HG03139 (cell line): ENCODE data around the gene SPG11.
"Not testable (repeated sequence)": the region's sequence is repeated elsewhere in the genome, so short reads cannot be mapped to it uniquely, and the experiment has no call there.

Experiments used
- ATAC-seq: cut with Tn5 transposase; IDR thresholded peaks from one replicate; pipeline ENCODE4 v1.9.1; 2021; ENCODE audit not compliant: unreplicated experiment

SPG11 gene

DNA sequence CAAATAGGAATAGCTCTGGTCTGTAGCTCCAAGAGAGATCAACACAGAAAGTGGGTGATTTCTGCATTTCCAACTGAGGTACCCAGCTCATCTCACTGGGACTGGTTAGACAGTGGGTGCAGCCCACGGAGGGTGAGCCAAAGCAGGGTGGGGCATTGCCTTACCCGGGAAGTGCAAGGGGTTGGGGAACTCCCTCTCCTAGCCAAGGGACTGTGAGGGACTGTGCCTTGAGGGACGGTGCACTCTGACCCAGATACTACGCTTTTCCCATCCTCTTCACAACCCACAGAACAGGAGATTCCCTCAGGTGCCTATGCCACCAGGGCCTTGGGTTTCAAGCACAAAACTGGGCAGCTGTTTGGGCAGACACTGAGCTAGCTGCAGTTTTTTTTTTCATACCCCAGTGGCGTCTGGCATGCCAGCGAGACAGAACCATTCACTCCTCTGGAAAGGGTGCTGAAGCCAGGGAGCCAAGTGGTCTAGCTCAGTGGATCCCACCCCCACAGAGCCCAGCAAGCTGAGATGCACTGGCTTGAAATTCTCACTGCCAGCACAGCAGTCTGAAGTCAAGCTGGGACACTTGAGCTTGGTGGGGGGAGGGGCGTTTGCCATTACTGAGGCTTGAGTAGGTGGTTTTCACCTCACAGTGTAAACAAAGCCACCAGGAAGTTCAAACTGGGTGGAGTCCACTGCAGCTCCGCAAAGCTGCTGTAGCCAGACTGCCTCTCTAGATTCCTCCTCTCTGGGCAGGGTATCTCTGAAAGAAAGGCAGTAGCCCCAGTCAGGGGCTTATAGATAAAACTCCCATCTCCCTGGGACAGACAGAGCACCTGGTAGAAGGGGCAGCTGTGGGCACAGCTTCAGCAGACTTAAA is 19.6 kb upstream of the SPG11 start:
- not testable (repeated sequence) for ATAC-seq

DNA sequence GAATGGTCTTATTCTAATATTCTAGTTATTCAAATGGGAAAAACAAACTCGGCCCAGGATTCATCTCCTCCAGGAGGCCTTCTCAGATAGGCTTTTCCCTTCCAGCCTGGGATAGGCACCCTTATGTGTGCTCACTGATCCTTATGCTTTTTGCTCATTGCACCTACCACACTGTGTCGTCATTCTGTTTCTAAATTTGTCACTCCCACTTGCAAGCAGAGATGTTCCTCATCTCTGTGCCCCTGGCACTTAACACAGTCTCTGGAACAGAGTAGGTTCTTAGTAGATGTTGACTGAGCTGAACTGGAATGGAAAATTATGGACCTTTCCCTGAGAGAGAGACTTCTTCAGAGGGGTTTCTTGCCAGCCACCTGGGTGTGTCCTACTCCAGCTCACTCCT is 18.7 kb upstream of the SPG11 start:
- ATAC-seq, result no peak

- ATAC-seq, result no peak
Observed at GRCh38 chr15:44676676-44677075, 13.2 kb upstream of the SPG11 start.

DNA sequence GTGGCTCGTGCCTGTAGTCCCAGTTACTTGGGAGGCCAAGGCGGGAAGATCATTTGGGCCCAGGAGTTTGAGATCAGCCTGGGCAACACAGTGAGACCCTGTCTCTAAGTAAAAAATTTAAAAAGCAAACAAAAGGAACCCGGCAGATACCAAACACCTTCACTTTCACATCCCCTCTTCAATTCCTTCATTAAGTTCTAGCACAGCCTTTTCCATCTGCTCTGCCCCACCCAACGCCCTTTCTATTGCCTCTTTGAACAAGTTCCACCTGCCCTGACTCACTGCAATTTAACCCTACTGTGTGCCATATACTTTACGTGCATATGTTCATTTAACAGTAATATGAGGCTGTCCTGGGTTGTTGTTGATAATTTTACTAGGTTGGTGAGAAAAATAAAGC is 12.4 kb upstream of the SPG11 start:
- ATAC-seq, result no peak

DNA sequence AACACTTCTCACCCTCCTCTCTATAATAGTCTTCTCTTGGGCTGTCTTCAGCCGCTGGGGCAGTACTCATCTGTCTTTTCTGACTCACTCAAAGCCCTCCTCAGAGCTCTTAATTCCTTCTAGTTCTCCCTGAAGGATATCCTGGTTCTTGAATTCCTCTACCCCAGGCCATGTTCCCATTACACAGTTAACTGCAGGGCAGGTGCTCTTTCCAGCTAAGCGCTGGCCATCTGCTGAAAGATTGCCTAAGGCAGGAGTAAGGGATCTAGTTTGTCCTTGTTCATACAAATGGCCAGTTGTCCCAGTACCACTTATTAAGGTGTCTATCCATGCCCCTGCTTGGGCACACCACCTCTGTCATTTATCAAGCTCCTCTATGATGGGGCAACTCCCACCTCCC is 10.2 kb upstream of the SPG11 start:
- ATAC-seq, result no peak

DNA sequence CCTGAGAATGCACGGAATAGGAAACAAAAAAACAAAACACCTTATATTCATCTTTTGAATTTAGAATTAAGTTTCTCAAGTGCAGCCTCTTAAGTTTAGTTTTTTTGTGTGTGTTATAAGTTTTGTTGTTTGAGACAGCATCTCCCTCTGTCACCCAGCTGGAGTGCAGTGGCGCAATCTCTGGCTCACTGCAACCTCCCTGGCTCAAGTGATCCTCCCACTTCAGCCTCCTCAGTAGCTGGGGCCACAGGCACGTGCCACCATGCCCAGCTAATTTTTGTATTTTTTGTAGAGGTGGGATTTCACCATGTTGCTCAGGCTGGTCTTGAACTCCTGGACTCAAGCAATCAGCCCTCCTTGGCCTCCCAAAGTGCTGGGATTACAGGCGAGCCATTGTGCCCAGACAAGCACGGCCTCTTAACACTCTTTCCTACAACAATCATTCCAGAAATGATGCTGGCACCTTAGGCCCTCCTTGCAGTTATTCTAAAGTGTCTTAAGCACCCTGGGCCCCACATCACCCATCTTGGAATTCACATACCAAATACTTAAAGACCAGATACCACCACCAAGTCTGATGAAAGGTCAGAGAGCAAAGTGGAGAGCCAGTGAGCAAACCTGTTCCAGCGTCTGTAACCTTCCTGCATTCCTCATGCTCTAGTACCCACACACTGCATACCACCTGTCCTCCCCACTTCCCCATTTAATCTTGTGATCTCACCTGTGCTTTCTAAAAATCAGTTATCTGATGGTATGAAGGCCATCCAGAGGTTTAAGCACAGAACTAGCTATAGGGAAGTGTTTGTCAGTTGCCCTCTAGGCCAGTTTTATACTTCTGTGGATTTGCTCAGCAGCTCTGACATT is 6.9 kb upstream of the SPG11 start:
- ATAC-seq, result no peak

- no peak for ATAC-seq
Observed at GRCh38 chr15:44668921-44669320, 5.5 kb upstream of the SPG11 start.

GRCh38 chr15:44667039-44667360 is 3.5 kb upstream of the SPG11 start:
- ATAC-seq, result no peak

DNA sequence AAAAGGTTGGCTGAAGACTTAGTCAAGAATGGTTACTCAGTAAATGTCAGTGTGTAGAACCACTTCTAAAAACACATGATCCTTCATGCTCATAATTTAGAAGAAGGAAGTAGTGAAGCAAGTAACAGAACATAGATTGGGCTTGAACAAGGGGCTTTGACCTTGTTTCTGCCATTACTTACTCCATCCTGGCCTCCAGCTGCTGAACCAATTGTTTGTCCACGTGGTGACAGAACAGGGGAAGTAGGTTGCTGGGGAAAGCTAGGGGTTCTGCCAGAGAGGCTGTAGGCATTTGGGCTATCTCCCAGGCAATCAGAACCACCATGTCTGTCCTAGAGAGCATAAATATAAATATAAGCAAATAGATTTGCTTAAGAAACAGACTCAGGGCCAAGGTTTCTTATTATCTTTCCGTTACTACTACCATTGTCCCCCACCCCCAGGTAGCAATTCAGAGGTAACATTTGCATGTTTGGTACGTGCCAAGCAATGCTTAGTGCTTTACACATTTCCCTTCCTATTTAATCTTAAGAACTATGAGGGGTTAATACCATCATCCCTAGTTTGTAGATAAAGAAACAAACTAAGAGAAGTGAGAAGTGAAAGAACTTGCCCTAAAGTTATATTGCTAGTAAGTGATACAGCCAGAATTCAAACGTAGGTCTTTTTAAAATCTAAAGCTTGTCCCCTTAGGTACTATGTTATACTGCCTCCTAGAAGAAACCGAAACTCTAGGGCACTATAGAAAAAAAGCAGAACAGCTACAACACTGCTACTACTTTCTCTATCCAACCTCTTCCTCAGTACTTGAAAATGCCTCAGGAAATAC is 3.0 kb upstream of the SPG11 start:
- ATAC-seq, result no peak

GRCh38 chr15:44662478-44663409 is 718 bp downstream of the SPG11 start:
- peak; percentile 44 for ATAC-seq

GRCh38 chr15:44661576-44661975 is 1.9 kb downstream of the SPG11 start:
- no peak for ATAC-seq

- ATAC-seq, result no peak
Observed at GRCh38 chr15:44659056-44659455, 4.4 kb downstream of the SPG11 start.

DNA sequence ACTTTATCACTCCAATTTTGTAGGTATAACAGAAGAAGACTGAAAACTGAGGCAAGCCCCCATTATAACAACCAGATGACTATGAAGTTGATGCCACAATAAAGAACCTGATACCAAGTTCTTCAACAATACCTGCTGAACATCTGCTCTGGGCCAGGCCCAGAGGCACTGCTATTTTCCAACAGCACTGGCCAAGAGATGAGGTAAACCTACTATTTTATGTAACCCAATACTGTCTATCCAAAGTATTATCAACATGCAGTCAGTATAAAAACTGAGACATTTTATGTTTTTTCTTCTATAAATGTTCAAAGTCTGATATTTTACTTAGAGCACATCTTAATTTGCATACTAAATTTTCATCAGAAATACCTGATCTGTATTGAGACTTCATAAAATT is 6.1 kb downstream of the SPG11 start:
- no peak for ATAC-seq

DNA sequence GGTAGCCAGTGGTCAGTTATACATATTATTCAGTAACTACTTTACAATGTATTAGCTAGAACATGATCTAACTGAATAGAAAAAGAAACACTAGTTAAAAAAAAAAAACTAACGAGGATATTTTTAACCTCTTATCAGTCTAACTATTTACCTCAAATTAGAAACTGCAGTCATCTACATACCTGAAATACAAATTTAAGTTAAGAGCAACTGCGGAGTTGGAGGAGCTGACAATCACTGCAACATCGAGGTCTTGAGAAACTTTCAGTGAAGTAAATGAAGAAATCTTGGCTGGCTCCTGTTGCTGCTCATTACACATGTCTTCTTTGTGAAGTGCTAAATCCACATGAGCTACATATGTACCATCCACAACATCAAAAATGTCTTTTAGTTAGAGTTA is 6.5 kb downstream of the SPG11 start:
- no peak for ATAC-seq

- ATAC-seq, result no peak
Observed at GRCh38 chr15:44656298-44656697, 7.2 kb downstream of the SPG11 start.

GRCh38 chr15:44654858-44655257 is 8.6 kb downstream of the SPG11 start:
- no peak for ATAC-seq

DNA sequence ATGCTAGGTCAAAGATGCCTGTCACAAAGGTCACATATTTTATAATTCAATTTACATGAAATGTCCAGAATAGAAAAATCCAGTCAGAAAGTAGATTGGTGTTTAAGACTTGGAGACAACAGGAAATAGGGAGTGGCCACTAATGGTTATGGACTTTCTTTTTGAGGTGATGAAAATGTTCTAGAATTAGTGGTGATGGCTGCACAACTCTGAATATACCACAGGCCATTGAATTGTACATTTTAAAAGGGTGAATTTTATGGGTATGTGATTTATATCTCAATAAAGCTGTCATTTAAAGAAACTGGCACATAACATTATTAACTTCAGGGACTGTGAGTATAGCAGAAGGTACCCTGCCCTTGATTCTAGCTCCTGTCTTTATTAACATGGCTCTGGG is 15.8 kb downstream of the SPG11 start:
- no peak for ATAC-seq

DNA sequence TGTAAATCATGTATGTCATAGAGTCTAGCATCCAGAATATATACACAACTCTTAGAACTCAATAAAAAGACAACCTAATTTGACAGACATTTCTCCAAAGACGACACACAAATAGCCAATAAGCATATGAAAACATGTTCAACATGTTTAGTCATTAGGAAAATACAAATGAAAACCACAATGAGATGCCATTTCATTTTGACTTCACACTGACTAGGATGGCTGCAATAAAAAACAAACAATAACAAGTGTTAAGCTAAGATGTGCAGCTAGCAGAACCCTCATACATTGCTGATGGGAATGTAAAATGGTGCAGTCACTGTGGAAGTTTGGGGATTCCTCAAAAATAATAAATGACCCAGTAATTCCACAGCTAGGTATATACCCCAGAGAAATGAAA is 16.4 kb downstream of the SPG11 start:
- ATAC-seq, result no peak

- ATAC-seq, result no peak
Observed at GRCh38 chr15:44646460-44646859, 17.0 kb downstream of the SPG11 start.

- ATAC-seq, result no peak
Observed at GRCh38 chr15:44641651-44642050, 21.8 kb downstream of the SPG11 start.
